Glutamatergic neuron (in vitro differentiated cells): ENCODE results near the gene SPHKAP. TPM values are rescaled to one million over a fixed set of nuclear protein-coding genes. Genes with fewer than 3 reads are reported as not detected.

ENCODE experiments used
- DNase-seq: peaks from one replicate; pipeline ENCODE4 v3.0.0; 2022
- H3K27ac Mint-ChIP-seq: one replicate; pipeline ENCODE4 v1.8.0; 2020; ENCODE audit warnings: mild to moderate bottlenecking, mixed read lengths, inconsistent platforms; ENCODE audit not compliant: unreplicated experiment
- H3K27me3 Mint-ChIP-seq: one replicate; pipeline ENCODE4 v1.8.0; 2020; ENCODE audit warnings: mild to moderate bottlenecking, moderate library complexity, mixed read lengths, inconsistent platforms; ENCODE audit not compliant: unreplicated experiment
- H3K36me3 Mint-ChIP-seq: one replicate; pipeline ENCODE4 v1.8.0; 2020; ENCODE audit warnings: mild to moderate bottlenecking, mixed read lengths, inconsistent platforms; ENCODE audit not compliant: unreplicated experiment
- H3K4me1 Mint-ChIP-seq: one replicate; pipeline ENCODE4 v1.8.0; 2020; ENCODE audit warnings: mild to moderate bottlenecking, low read depth, mixed read lengths, inconsistent platforms; ENCODE audit not compliant: unreplicated experiment
- H3K4me3 Mint-ChIP-seq: one replicate; pipeline ENCODE4 v1.8.0; 2020; ENCODE audit warnings: mild to moderate bottlenecking, mixed read lengths, inconsistent platforms; ENCODE audit not compliant: unreplicated experiment
- H3K9me3 Mint-ChIP-seq: one replicate; pipeline ENCODE4 v1.8.0; 2020; ENCODE audit warnings: mild to moderate bottlenecking, moderate library complexity, mixed read lengths, inconsistent platforms; ENCODE audit not compliant: unreplicated experiment
- total RNA-seq: library from RNA; stranded (reverse); fragmentation: NEBNext Ultra II Directional; extraction: Animal tissue kit (Norgen Biotek cat#: 25700); gene quantifications from one replicate; pipeline ENCODE4 v1.2.1, GENCODE V29; 2021; ENCODE audit not compliant: unreplicated experiment
- TF ChIP-seq, protein P1 (sequence below): fragments of 200-600 bp; sonication (generic); IDR thresholded peaks from one replicate; pipeline ENCODE4 v1.5.0; 2021; ENCODE audit not compliant: partially characterized antibody, unreplicated experiment

SPHKAP gene
- total RNA-seq, 1 donor from 2014 or later = 0.71 TPM

DNA sequence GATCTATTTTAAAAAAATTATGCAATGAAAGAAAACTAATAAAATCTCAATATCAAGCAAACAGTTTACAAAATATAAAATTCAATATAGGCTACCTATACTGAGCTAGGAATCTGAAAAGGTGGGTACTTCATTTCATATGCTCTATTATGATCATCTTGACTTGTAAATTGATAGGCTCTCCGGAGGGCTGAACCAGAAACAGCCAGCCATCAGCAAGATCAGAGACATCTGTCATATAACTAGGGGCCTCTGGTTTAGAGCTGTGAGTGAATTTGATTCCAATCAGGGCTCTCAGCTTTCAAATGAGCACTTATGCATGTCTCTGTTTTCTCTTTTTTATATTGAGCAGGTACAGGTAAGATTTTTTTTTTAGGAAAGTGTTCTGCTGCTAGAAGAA is 114.2 kb downstream of the SPHKAP start:
- peaks cover 1% of the 10 kb centered on the region for H3K27me3 Mint-ChIP-seq
- H3K4me3 Mint-ChIP-seq = peak overlapping the region; percentile 14
- peaks cover 24% of the 10 kb centered on the region for H3K4me1 Mint-ChIP-seq
- TF ChIP-seq, protein P1, sequence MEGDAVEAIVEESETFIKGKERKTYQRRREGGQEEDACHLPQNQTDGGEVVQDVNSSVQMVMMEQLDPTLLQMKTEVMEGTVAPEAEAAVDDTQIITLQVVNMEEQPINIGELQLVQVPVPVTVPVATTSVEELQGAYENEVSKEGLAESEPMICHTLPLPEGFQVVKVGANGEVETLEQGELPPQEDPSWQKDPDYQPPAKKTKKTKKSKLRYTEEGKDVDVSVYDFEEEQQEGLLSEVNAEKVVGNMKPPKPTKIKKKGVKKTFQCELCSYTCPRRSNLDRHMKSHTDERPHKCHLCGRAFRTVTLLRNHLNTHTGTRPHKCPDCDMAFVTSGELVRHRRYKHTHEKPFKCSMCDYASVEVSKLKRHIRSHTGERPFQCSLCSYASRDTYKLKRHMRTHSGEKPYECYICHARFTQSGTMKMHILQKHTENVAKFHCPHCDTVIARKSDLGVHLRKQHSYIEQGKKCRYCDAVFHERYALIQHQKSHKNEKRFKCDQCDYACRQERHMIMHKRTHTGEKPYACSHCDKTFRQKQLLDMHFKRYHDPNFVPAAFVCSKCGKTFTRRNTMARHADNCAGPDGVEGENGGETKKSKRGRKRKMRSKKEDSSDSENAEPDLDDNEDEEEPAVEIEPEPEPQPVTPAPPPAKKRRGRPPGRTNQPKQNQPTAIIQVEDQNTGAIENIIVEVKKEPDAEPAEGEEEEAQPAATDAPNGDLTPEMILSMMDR = no peak
- H3K36me3 Mint-ChIP-seq = no peaks in the 10 kb centered on the region
- peak overlapping the region; percentile 84 for H3K27ac Mint-ChIP-seq
- no peak for DNase-seq
- H3K9me3 Mint-ChIP-seq = peaks cover 2% of the 10 kb centered on the region

DNA sequence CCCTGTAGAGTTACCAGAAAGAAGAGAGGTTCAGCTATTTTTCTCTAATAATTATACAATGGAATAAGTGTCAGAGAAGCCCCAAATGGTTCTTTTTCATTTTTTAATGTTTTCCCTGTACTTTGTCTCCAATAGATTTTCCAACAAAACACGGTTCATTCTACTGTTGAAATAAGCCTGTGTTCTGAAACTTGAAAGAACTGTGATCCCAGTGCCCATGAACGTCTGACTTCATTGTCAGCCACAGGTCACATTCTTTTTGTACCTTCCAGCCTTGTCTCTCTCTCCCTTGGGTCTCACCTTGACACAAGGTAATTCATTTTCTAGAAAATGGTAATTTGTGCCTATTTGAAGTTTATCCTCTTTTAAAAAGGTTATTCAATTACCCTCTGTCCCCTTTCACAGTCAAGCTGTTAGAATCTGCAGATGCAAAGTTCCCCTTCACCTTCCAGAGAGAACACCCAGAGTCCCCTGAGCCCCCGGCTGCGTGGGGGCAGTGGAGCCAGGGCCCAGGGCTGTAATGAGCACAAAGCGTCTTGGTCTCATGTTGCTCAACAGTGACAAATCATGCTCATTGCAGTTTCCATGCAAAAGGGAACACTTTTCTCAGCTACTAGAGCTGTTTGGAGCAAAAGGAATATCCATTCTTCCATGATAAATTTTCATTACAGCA is 115.2 kb downstream of the SPHKAP start:
- H3K27me3 Mint-ChIP-seq = peaks cover 1% of the 10 kb centered on the region
- H3K4me1 Mint-ChIP-seq = peaks cover 24% of the 10 kb centered on the region
- no peaks in the 10 kb centered on the region for H3K36me3 Mint-ChIP-seq
- peak overlapping the region; percentile 77 for H3K27ac Mint-ChIP-seq
- peaks cover 2% of the 10 kb centered on the region for H3K9me3 Mint-ChIP-seq
- H3K4me3 Mint-ChIP-seq = no peak overlapping the region
- no peak for DNase-seq
- TF ChIP-seq, protein P1 = no peak

DNA sequence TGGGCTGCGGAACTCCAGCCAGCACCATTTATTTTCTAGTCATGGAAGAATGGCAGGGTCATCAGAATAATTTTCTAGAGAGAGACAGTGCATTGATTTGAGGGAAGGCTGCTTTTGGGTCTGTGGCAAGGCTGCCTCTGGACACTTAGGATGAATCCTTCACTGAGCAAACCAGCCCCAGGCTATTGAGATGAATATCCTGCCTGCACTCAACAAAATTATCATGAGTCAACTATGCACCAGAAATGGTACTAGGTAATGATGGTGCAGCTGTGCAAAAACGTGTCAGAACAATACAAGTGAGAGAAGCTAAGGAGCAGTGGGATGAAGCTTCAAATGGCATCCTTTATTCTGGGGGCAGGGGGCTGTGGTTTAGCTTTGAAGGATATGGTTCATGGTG is 115.8 kb downstream of the SPHKAP start:
- Mint-ChIP-seq H3K4me1 (peaks cover 24% of the 10 kb centered on the region), H3K27me3 (peaks cover 1% of the 10 kb centered on the region), H3K36me3 (no peaks in the 10 kb centered on the region), H3K4me3 (peak overlapping the region; percentile 57), H3K27ac (peak overlapping the region; percentile 30), H3K9me3 (peaks cover 2% of the 10 kb centered on the region)
- TF ChIP-seq, protein P1 = no peak
- no peak for DNase-seq

DNA sequence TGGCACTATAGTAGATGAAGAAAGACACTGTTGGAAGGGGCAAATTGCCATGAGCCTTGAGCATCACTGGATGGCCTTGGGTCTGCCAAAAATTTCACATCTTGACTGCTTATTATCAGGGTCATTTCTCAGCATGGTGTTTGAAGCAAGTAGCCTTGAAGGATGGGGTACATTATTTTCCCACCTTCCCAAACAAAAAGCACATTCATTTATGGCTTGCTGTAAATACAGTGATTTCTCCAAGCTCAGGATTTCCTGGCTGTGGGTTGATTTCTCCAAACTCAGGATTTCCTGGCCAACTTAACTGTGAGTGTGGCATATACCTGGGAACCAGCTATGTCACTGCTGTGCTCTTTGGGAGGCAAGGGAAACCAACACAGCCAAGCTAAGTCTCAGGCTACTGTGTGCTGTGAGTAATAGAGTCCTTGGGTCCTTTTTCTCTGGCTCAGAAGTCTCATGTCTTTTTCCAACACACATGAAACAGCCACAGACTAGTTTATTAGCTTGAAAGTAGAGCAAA is 116.6 kb downstream of the SPHKAP start:
- Mint-ChIP-seq H3K4me1 (peaks cover 24% of the 10 kb centered on the region), H3K4me3 (no peak overlapping the region), H3K9me3 (peaks cover 2% of the 10 kb centered on the region), H3K27ac (no peak overlapping the region), H3K27me3 (peaks cover 1% of the 10 kb centered on the region), H3K36me3 (no peaks in the 10 kb centered on the region)
- DNase-seq = no peak
- TF ChIP-seq, protein P1 = no peak

DNA sequence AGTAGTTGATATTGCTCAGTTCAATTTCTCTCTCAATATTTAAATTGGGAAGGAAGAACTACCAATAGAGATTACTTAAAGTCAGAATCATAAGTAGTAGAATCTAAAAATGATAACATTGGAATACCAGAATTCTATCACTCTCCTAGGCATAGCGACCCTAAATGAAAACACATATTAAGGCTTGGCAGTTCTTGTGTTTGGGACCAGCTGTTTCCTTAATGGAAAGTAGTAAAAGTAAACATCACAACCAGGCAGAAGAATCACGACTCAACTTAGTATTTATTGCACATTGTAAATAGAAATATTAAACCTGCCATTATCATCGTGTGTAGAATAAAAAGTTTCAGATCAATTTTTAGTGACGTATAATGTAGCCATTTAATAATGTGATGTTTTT is 117.5 kb downstream of the SPHKAP start:
- TF ChIP-seq, protein P1 = no peak
- no peak overlapping the region for H3K27ac Mint-ChIP-seq
- no peak for DNase-seq
- peaks cover 2% of the 10 kb centered on the region for H3K9me3 Mint-ChIP-seq
- H3K4me1 Mint-ChIP-seq = peaks cover 24% of the 10 kb centered on the region
- H3K36me3 Mint-ChIP-seq = no peaks in the 10 kb centered on the region
- no peak overlapping the region for H3K4me3 Mint-ChIP-seq
- peaks cover 1% of the 10 kb centered on the region for H3K27me3 Mint-ChIP-seq
